H1 (cell line): Measurements from ENCODE around the gene S100P. TPM values are rescaled to one million over a fixed set of nuclear protein-coding genes. Genes with fewer than 3 reads are reported as not detected.

Experiments used
- CEBPB ChIP-seq: IDR thresholded peaks from 2 replicates; pipeline ENCODE4 v1.6.1; 2012; ENCODE audit warnings: low read depth, low read length
- CHD2 ChIP-seq: IDR thresholded peaks from 2 replicates; pipeline ENCODE4 v1.6.1; 2012; ENCODE audit warnings: low read length, improper control_type of control experiment
- PHF8 ChIP-seq: fragments of 200-600 bp; sonication (generic); conservative IDR thresholded peaks from 2 replicates; pipeline ENCODE4 v1.7.1; 2012; ENCODE audit warnings: low read depth, mild to moderate bottlenecking, inconsistent platforms, low read length, moderate library complexity
- SP1 ChIP-seq: IDR thresholded peaks from 2 replicates; pipeline ENCODE4 v1.6.1; 2011; ENCODE audit warnings: low read depth, low read length
- SUZ12 ChIP-seq: fragments of 200-600 bp; sonication (generic); IDR thresholded peaks from 2 replicates; pipeline ENCODE4 v1.6.1; 2012; ENCODE audit warnings: mild to moderate bottlenecking, inconsistent platforms, low read length, moderate library complexity, mixed read lengths
- TCF12 ChIP-seq: IDR thresholded peaks from 2 replicates; pipeline ENCODE4 v1.6.1; 2011; ENCODE audit warnings: low read depth, mild to moderate bottlenecking, low read length
- polyA plus RNA-seq, 7 experiments: library from polyadenylated mRNA; depleted of rRNA in 3 of 7; stranded (reverse) in 5 of 7; unstranded in 2 of 7; fragments of >200 nt in 5 of 7; fragments of 200-250 nt in 2 of 7; gene quantifications; 1 replicate in 5 of 7; 2 replicates in 1 of 7; 4 replicates in 1 of 7; pipeline versions ENCODE4 v1.2.1 to v1.2.3, GENCODE V29; 2011 to 2013; ENCODE audit warnings: missing spikeins in 2 of 7, mixed read lengths in 2 of 7
- total RNA-seq: library from RNA; stranded (reverse); fragmentation: NEBNext Ultra II Directional; extraction: Animal tissue kit (Norgen Biotek cat#: 25700); gene quantifications from 2 replicates; pipeline ENCODE4 v1.2.1, GENCODE V29; 2021
- TF ChIP-seq, protein P1 (sequence below): fragments of 300-600 bp; sonication (generic); IDR thresholded peaks from 2 replicates; pipeline ENCODE4 v1.7.1; 2012; ENCODE audit warnings: low read length, moderate library complexity, mild to moderate bottlenecking, inconsistent platforms; ENCODE audit not compliant: insufficient replicate concordance

S100P gene
- total and polyA plus RNA-seq, 2 of the 8 experiments (the other 6 are each of a cell fraction or from before 2014, with no cell fraction given) = not detected

DNA sequence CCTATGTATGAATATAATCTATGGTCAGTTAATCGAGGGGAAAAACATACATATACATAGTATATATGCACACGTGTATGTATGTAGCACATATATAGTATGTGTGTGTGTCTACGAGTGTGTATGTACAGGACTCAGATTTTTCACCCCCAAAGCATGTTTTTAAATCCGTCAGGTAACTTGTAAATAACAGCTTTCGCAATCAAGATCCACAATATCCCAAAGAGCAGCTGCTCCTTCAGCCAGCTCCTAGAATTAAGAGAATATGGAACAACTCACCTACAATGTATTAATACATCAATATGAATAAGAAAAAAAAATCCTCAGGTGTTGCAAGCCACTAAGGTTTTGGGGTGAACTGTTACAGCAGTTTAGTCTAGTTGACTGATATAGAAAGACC is 12.5 kb downstream of the S100P start (continued):
- TF ChIP-seq, protein P1, sequence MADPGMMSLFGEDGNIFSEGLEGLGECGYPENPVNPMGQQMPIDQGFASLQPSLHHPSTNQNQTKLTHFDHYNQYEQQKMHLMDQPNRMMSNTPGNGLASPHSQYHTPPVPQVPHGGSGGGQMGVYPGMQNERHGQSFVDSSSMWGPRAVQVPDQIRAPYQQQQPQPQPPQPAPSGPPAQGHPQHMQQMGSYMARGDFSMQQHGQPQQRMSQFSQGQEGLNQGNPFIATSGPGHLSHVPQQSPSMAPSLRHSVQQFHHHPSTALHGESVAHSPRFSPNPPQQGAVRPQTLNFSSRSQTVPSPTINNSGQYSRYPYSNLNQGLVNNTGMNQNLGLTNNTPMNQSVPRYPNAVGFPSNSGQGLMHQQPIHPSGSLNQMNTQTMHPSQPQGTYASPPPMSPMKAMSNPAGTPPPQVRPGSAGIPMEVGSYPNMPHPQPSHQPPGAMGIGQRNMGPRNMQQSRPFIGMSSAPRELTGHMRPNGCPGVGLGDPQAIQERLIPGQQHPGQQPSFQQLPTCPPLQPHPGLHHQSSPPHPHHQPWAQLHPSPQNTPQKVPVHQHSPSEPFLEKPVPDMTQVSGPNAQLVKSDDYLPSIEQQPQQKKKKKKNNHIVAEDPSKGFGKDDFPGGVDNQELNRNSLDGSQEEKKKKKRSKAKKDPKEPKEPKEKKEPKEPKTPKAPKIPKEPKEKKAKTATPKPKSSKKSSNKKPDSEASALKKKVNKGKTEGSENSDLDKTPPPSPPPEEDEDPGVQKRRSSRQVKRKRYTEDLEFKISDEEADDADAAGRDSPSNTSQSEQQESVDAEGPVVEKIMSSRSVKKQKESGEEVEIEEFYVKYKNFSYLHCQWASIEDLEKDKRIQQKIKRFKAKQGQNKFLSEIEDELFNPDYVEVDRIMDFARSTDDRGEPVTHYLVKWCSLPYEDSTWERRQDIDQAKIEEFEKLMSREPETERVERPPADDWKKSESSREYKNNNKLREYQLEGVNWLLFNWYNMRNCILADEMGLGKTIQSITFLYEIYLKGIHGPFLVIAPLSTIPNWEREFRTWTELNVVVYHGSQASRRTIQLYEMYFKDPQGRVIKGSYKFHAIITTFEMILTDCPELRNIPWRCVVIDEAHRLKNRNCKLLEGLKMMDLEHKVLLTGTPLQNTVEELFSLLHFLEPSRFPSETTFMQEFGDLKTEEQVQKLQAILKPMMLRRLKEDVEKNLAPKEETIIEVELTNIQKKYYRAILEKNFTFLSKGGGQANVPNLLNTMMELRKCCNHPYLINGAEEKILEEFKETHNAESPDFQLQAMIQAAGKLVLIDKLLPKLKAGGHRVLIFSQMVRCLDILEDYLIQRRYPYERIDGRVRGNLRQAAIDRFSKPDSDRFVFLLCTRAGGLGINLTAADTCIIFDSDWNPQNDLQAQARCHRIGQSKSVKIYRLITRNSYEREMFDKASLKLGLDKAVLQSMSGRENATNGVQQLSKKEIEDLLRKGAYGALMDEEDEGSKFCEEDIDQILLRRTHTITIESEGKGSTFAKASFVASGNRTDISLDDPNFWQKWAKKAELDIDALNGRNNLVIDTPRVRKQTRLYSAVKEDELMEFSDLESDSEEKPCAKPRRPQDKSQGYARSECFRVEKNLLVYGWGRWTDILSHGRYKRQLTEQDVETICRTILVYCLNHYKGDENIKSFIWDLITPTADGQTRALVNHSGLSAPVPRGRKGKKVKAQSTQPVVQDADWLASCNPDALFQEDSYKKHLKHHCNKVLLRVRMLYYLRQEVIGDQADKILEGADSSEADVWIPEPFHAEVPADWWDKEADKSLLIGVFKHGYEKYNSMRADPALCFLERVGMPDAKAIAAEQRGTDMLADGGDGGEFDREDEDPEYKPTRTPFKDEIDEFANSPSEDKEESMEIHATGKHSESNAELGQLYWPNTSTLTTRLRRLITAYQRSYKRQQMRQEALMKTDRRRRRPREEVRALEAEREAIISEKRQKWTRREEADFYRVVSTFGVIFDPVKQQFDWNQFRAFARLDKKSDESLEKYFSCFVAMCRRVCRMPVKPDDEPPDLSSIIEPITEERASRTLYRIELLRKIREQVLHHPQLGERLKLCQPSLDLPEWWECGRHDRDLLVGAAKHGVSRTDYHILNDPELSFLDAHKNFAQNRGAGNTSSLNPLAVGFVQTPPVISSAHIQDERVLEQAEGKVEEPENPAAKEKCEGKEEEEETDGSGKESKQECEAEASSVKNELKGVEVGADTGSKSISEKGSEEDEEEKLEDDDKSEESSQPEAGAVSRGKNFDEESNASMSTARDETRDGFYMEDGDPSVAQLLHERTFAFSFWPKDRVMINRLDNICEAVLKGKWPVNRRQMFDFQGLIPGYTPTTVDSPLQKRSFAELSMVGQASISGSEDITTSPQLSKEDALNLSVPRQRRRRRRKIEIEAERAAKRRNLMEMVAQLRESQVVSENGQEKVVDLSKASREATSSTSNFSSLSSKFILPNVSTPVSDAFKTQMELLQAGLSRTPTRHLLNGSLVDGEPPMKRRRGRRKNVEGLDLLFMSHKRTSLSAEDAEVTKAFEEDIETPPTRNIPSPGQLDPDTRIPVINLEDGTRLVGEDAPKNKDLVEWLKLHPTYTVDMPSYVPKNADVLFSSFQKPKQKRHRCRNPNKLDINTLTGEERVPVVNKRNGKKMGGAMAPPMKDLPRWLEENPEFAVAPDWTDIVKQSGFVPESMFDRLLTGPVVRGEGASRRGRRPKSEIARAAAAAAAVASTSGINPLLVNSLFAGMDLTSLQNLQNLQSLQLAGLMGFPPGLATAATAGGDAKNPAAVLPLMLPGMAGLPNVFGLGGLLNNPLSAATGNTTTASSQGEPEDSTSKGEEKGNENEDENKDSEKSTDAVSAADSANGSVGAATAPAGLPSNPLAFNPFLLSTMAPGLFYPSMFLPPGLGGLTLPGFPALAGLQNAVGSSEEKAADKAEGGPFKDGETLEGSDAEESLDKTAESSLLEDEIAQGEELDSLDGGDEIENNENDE = no peak
- no peak for TF ChIP-seq CHD2
- no peak for TF ChIP-seq SP1
- no peak for TF ChIP-seq CEBPB
- no peak for TF ChIP-seq SUZ12
- TF ChIP-seq TCF12 = no peak
- no peak for TF ChIP-seq PHF8
